Measurements from ENCODE around the gene ACBD5. TPM values are rescaled to one million over a fixed set of nuclear protein-coding genes. Genes with fewer than 3 reads are reported as not detected.

ACBD5 gene
- total RNA-seq, 1 experiment from 2014 or later: 16.8 TPM

GRCh38 chr10:27251554-27251953, 11.0 kb upstream of the ACBD5 start:
- BruUV-seq (replicated peaks): no TSS peak
- ChIA-PET CTCF (interaction anchor here (0.6 kb wide), 1 partner anchor 95 kb away, joined by 4 read pairs; no protein-coding TSS in a partner anchor), POLR2A (ENCODE audit: low non-redundant PET) (no interaction called here)

GRCh38 chr10:27248215-27248614, 7.6 kb upstream of the ACBD5 start:
- CTCF ChIA-PET: no interaction called here

More at GRCh38 chr10:27251554-27251953, 11.0 kb upstream of the ACBD5 start:
- Histone ChIP-seq H3K4me1 (ENCODE audit: insufficient read depth, low read length, poor library complexity, severe bottlenecking) (no peaks in the 10 kb centered on the region), H3K9me3 (ENCODE audit: low read depth, low read length, poor library complexity, severe bottlenecking) (no peaks in the 10 kb centered on the region), H3K4me3 (ENCODE audit: low read depth, low read length, poor library complexity, severe bottlenecking) (no peak overlapping the region), H3K27me3 (replicated peaks; ENCODE audit: insufficient read depth, low read depth, low read length, poor library complexity) (no peaks in the 10 kb centered on the region), H3K36me3 (ENCODE audit: insufficient read depth, low read length, poor library complexity, severe bottlenecking) (no peaks in the 10 kb centered on the region), H3K27ac (ENCODE audit: low read depth, low read length, poor library complexity, severe bottlenecking) (no peak overlapping the region)
- TF ChIP-seq CTCF (conservative IDR thresholded peaks at IDR 0.05; ENCODE audit: low read depth, low read length) (no peak), EZH2 (IDR thresholded peaks at IDR 0.05; ENCODE audit: borderline replicate concordance, low read depth, low read length, poor library complexity, severe bottlenecking) (no peak)
- intact Hi-C loops (cut with micrococcal nuclease; ENCODE audit: unreplicated experiment): no loop called here
- no peak for DNase-seq (ENCODE audit: low spot score)

GRCh38 chr10:27247441-27247840, 6.8 kb upstream of the ACBD5 start:
- Histone ChIP-seq H3K4me1 (ENCODE audit: insufficient read depth, low read length, poor library complexity, severe bottlenecking) (peaks cover 8% of the 10 kb centered on the region), H3K27me3 (replicated peaks; ENCODE audit: insufficient read depth, low read depth, low read length, poor library complexity) (no peaks in the 10 kb centered on the region), H3K27ac (ENCODE audit: low read depth, low read length, poor library complexity, severe bottlenecking) (no peak overlapping the region), H3K4me3 (ENCODE audit: low read depth, low read length, poor library complexity, severe bottlenecking) (no peak overlapping the region), H3K9me3 (ENCODE audit: low read depth, low read length, poor library complexity, severe bottlenecking) (no peaks in the 10 kb centered on the region), H3K36me3 (ENCODE audit: insufficient read depth, low read length, poor library complexity, severe bottlenecking) (no peaks in the 10 kb centered on the region)
- intact Hi-C loops (cut with micrococcal nuclease; ENCODE audit: unreplicated experiment): no loop called here
- CTCF ChIA-PET: no interaction called here
- BruUV-seq (replicated peaks): no TSS peak
- POLR2A ChIA-PET (ENCODE audit: low non-redundant PET): no interaction called here
- no peak for DNase-seq (ENCODE audit: low spot score)
- TF ChIP-seq EZH2 (IDR thresholded peaks at IDR 0.05; ENCODE audit: borderline replicate concordance, low read depth, low read length, poor library complexity, severe bottlenecking) (no peak), CTCF (conservative IDR thresholded peaks at IDR 0.05; ENCODE audit: low read depth, low read length) (no peak)

More at GRCh38 chr10:27248215-27248614, 7.6 kb upstream of the ACBD5 start:
- no TSS peak for BruUV-seq (replicated peaks)
- H3K36me3 ChIP-seq (ENCODE audit: insufficient read depth, low read length, poor library complexity, severe bottlenecking): no peaks in the 10 kb centered on the region
- no peak for DNase-seq (ENCODE audit: low spot score)
- H3K27ac ChIP-seq (ENCODE audit: low read depth, low read length, poor library complexity, severe bottlenecking): no peak overlapping the region
- H3K4me3 ChIP-seq (ENCODE audit: low read depth, low read length, poor library complexity, severe bottlenecking): no peak overlapping the region
- H3K4me1 ChIP-seq (ENCODE audit: insufficient read depth, low read length, poor library complexity, severe bottlenecking): peaks cover 4% of the 10 kb centered on the region
- TF ChIP-seq EZH2 (IDR thresholded peaks at IDR 0.05; ENCODE audit: borderline replicate concordance, low read depth, low read length, poor library complexity, severe bottlenecking) (no peak), CTCF (conservative IDR thresholded peaks at IDR 0.05; ENCODE audit: low read depth, low read length) (no peak)
- no peaks in the 10 kb centered on the region for H3K9me3 ChIP-seq (ENCODE audit: low read depth, low read length, poor library complexity, severe bottlenecking)
- no peaks in the 10 kb centered on the region for H3K27me3 ChIP-seq (replicated peaks; ENCODE audit: insufficient read depth, low read depth, low read length, poor library complexity)
- intact Hi-C loops (cut with micrococcal nuclease; ENCODE audit: unreplicated experiment): no loop called here
- POLR2A ChIA-PET (ENCODE audit: low non-redundant PET): no interaction called here
